ENCODE measurements around the gene GLRX.

The GLRX gene

DNA sequence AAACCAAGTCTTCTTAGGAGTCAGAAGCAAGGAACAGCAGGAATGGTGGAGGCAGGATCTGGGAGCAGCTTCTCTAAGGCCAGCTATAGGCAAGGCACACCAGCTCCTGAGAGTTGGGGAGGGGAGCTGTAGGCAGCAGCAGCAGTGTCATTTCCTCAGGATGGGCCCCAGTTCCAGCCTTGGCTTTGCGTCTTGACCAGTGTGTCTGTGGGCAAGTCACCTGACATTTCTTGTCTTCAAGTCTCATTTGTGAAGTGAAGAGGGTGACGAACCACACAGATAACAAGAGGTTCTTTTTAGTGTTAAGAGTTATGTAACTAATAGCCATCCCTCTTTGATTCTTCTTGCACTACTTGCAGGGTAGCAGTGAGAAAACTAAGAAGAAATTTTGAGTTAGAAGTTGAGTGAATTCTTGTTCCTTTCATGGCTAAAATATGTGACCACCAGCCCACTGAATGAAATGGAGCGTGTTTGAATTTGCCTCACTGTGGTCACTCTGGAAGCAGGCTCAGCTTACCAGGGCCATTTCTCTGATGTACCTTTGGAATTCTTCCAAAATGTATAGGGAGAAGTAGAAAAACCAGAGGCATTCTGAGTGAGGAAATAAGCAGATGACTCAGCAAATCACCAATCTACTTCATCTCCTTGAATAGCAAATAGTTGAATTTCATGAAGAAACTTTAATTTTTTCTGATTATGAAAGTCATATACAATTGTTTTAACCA, 49.0 kb downstream of the GLRX start:
- DNase-seq = no peak

DNA sequence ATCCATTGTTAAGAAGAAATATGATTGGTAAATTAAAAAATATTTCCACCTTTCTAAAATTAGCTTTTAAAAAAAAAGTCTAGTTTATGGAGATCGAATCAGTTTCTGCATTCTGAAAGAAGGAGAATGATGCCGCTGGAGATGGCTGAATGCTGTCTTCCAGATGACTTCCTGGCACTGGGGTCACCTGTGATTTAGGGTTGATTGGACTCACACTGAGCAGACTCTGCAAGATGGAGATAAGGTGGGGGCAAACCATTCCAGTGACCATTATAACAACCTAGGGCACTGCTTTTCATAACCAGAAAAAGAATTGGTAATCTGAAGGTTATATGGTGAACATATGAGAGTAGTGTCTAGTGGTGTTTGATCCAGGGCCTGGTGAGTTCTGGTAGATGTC, 50.6 kb downstream of the GLRX start:
- no peak for DNase-seq

DNA sequence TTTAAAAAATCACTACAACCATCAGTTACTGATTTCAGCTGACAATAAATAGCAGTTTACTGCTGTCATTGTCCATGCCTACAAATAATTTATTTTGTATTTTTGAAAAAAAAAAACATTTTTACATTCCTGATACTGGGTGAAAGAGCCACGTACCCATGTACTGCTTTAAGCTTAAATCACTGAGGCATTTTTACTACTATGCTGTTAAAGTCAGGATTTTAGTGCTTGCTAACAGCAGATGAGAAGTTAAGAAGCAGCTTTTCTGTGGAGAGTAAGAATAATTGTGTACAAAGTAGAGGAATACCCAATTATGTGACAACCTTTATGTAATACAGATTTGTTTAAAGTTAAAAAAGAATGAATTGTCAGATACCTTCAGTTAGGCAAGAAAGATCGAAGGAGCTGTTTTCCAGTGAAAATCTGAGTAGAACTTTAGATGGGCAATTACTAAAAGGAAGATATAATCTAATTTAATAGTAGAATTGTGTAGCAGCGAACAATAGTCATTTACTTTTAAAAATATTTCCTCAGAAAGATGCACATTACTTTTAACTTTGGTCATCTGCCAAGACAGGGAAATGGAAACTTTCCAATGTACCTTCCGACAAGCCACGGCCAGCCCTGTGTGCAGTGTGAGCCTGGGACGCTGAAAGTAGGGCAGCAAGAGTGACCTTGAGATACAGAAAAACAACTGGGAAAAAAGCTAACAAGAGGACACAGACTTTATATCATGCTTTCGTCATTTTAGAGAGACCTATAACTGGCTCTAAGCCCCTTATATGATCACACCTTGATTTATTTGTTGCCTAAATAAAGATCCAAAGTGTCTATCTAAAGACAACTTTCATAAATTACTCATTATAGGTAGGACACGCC, 51.5 kb downstream of the GLRX start:
- DNase-seq = no peak

DNA sequence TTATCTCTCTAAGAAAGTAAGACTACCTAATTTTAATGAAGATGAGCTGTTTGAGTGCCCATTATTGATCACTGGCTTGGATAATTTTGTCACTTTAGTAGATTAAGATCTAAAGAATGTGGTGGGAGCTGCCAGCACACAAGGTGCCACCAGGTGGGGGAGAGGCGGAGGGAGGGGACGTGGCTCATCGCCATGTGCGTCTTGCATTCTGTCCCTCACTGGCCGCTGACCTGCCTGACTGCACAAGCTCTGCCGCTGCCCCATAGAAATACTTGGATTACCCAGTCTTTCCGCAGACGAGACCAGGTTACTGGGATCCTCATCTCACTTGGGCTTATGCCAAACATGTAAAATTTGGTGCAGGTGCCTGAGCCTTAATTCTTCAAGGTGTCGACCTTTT, 53.8 kb downstream of the GLRX start:
- DNase-seq = no peak

DNA sequence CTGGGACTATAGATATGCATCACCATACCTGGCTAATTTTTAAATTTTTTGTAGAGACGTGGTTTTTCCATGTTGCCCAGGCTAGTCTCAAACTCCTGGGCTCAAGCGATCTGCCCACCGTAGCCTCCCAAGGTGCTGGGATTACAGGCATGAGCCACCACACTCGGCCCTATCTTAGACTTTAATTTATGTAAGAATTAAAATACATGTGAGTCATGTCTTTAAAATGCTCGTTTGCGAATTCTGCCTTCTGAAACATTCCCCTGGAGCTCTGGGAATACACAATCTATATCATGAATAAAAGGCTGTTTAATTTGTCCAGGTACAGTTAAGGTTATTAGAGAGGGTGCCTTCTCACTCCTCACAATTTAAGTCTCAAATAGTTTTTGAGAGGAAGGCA, 58.6 kb downstream of the GLRX start:
- DNase-seq = no peak
